DMS114 treated with DMSO at 0.1 percent for 48 hours (cell line): ENCODE measurements around the gene TRIM41.
"Not testable (repeated sequence)": the region's sequence is repeated elsewhere in the genome, so short reads cannot be mapped to it uniquely, and the experiment has no call there.

ENCODE experiments used
- DNase-seq: peaks from one replicate; lab custom pipeline; 2025; ENCODE audit not compliant: unreplicated experiment; lab: John Stamatoyannopoulos, UW

Gene TRIM41

GRCh38 chr5:181283841-181284755 lies 61.0 kb downstream of the TRIM41 start:
- DNase-seq = not testable (repeated sequence)
